Loucy (cell line): ENCODE data around the gene ROBO1.

Source experiments
- EZH2phosphoT487 ChIP-seq: fragments of 200-600 bp; IDR thresholded peaks from 2 replicates; pipeline ENCODE4 v1.6.1; 2018; ENCODE audit warnings: antibody characterized with exemption, mild to moderate bottlenecking, moderate library complexity, borderline replicate concordance
- TF ChIP-seq, protein P1 (sequence below): fragments of 200-600 bp; sonication (generic); conservative IDR thresholded peaks from 2 replicates; pipeline ENCODE4 v1.5.1; 2014; ENCODE audit warnings: mild to moderate bottlenecking, antibody characterized with exemption, low read length

- TF ChIP-seq, protein P1, sequence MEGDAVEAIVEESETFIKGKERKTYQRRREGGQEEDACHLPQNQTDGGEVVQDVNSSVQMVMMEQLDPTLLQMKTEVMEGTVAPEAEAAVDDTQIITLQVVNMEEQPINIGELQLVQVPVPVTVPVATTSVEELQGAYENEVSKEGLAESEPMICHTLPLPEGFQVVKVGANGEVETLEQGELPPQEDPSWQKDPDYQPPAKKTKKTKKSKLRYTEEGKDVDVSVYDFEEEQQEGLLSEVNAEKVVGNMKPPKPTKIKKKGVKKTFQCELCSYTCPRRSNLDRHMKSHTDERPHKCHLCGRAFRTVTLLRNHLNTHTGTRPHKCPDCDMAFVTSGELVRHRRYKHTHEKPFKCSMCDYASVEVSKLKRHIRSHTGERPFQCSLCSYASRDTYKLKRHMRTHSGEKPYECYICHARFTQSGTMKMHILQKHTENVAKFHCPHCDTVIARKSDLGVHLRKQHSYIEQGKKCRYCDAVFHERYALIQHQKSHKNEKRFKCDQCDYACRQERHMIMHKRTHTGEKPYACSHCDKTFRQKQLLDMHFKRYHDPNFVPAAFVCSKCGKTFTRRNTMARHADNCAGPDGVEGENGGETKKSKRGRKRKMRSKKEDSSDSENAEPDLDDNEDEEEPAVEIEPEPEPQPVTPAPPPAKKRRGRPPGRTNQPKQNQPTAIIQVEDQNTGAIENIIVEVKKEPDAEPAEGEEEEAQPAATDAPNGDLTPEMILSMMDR, result no peak
- no peak for TF ChIP-seq EZH2phosphoT487
These were observed 453.3 kb downstream of the ROBO1 start for GRCh38 chr3:79314544-79314943.
